Cardiac fibroblast (primary cell): ENCODE data around the gene OR12D2.
"Not testable (repeated sequence)": the region's sequence is repeated elsewhere in the genome, so short reads cannot be mapped to it uniquely, and the experiment has no call there.

Source experiments
- DNase-seq, 2 donors: peaks; one replicate each; pipeline versions ENCODE4 v3.0.0 to v3.0.0-alpha.2; 2010; ENCODE audit warnings: low read depth in 2 of 2
- H3K4me3 ChIP-seq, 2 donors: replicated peaks in 1 of 2; 1 replicate in 1 of 2; 2 replicates in 1 of 2; pipeline ENCODE4 v1.5.1; 2011; ENCODE audit warnings: low read depth in 2 of 2, low read length in 2 of 2, mild to moderate bottlenecking in 2 of 2, moderate library complexity in 1 of 2
- TF ChIP-seq, protein P1 (sequence below): IDR thresholded peaks from one replicate; pipeline ENCODE4 v1.5.1; 2011; ENCODE audit warnings: low read depth, mild to moderate bottlenecking, low read length, inconsistent platforms

Gene OR12D2, protein sequence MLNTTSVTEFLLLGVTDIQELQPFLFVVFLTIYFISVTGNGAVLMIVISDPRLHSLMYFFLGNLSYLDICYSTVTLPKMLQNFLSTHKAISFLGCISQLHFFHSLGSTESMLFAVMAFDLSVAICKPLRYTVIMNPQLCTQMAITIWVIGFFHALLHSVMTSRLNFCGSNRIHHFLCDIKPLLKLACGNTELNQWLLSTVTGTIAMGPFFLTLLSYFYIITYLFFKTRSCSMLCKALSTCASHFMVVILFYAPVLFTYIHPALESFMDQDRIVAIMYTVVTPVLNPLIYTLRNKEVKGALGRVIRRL

DNA sequence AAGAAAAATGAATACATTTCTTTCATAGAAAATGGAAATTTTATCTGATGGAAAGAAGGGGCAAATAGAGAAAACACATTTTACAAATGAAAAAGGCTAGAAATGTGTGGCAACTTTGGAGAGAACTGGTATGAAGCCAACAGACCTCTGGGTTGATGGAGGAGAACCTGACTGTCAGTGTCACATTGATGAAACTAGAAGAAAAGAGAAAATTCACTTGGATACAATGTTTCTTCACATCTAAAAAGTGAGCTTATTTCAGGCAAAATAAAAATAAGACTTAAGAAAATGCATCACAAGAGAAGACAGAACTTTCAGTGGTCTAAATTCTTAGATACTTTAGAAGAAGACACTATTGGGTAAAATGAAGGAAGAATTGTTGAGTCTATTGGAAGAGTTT, at the start of gene OR12D2:
TSS of gene OR12D2 (plus strand) at position 301 of the 400 bp plus-strand sequence. CDS start 1,069 bp downstream, outside the sequence.
- no peak within 1 kb of the TSS for H3K4me3 ChIP-seq
- DNase-seq, result no peak
- TF ChIP-seq, protein P1, sequence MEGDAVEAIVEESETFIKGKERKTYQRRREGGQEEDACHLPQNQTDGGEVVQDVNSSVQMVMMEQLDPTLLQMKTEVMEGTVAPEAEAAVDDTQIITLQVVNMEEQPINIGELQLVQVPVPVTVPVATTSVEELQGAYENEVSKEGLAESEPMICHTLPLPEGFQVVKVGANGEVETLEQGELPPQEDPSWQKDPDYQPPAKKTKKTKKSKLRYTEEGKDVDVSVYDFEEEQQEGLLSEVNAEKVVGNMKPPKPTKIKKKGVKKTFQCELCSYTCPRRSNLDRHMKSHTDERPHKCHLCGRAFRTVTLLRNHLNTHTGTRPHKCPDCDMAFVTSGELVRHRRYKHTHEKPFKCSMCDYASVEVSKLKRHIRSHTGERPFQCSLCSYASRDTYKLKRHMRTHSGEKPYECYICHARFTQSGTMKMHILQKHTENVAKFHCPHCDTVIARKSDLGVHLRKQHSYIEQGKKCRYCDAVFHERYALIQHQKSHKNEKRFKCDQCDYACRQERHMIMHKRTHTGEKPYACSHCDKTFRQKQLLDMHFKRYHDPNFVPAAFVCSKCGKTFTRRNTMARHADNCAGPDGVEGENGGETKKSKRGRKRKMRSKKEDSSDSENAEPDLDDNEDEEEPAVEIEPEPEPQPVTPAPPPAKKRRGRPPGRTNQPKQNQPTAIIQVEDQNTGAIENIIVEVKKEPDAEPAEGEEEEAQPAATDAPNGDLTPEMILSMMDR, result no peak

DNA sequence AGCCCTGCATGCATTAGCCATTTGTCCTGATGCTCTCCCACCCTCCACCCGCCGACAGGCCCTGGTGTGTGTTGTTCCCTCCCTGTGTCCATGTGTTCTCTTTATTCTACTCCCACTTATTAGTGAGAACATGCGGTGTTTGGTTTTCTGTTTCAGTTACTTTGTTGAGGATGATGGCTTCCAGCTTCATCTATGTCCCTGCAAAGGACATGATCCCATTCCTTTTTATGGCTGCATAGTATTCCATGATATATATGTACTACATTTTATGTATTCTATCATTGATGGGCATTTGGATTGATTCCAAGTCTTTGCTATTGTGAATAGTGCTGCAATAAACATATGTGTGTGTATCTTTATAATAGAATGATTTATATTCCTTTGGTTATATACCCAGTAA, 46.1 kb upstream of the OR12D2 start:
- H3K4me3 ChIP-seq, DNase-seq: not testable (repeated sequence)

DNA sequence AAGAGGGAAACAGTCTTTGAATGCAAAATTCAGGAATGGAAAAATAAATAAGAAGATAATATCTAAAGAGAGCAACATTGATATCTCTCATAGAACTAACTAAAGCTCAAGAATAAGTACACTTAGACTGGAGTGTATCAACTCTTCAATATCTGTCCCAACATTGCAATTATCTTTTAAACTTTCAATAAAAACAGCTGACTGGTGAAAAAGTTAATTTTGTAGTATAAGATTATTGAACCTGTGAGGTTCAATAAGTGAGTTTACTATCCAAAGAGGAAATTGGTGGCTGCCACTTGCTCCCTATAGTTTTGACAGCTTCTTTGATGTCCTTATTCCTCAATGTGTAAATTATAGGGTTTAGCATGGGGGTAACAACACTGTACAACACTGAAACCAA, 40.5 kb upstream of the OR12D2 start:
- no peak overlapping the region for H3K4me3 ChIP-seq
- TF ChIP-seq, protein P1, result no peak

DNA sequence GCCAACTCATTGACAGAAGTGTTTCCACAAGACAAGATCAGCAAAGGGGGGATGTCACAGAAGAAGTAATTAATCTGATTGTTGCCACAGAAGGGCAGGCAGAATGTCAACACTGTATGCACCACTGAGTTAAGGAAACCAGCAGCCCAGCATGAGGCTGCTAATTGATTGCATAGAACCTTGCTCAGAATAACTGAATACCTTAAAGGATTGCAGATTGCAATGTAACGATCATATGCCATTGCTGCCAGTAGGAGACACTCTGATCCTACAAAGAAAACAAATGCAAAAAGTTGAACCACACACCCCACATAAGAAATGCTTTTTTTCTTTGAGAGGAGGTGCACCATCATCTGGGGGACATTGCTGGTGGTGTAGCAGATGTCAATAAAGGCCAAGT, 39.8 kb upstream of the OR12D2 start:
- TF ChIP-seq, protein P1, result no peak
- no peak overlapping the region for H3K4me3 ChIP-seq
- no peak for DNase-seq

More for the DNA sequence above, 40.5 kb upstream of the OR12D2 start:
- DNase-seq, result no peak

DNA sequence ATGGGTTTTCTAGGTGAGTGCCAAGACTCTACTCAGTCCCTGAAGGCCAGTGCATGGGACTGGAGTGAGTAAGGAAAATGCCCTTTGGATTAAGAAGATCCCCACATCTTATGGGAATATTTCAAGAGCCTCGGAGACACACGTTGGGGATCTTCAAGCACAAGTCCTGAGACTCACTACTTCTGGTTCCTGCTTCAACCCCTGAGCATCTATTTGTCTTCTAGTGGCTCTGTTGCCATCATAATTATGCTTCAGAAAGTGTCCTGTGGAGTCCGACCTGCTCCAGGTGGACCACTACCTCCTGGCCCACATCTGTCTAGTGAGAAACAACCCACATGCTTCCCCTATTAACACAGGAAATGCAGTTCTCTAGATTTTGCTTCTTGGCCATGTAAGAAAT, 26.7 kb upstream of the OR12D2 start, which contains the start of gene OR5V1:
TSS of gene OR5V1 (minus strand) at position 101 of the 400 bp plus-strand sequence. CDS start 12,670 bp downstream, outside the sequence.
- no peak for DNase-seq
- no peak within 1 kb of the TSS for H3K4me3 ChIP-seq
- TF ChIP-seq, protein P1, result no peak

DNA sequence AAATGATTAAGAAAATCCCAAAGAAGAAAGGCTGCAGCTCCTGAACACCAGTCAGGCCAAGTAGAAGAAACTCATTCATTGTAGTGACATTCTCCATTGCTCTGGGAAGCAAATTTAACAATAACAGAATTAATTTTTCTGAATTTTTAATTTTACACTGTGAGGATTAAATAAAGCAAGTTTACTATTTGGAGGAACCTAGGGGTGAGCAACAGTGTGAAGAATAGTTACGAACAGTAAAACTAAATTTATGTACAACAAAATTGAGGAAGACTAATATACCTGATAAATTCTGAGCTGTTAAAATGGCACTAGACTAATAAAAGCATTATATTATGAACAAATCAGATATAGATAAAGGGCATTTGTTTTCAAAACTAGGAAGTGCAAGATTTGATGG, 20.2 kb upstream of the OR12D2 start, which contains the start of gene OR12D3:
TSS of gene OR12D3 (minus strand) at position 101 of the 400 bp plus-strand sequence. CDS start at position 97, 4 bp downstream.
- TF ChIP-seq, protein P1, result no peak
- no peak for DNase-seq
- no peak within 1 kb of the TSS for H3K4me3 ChIP-seq

DNA sequence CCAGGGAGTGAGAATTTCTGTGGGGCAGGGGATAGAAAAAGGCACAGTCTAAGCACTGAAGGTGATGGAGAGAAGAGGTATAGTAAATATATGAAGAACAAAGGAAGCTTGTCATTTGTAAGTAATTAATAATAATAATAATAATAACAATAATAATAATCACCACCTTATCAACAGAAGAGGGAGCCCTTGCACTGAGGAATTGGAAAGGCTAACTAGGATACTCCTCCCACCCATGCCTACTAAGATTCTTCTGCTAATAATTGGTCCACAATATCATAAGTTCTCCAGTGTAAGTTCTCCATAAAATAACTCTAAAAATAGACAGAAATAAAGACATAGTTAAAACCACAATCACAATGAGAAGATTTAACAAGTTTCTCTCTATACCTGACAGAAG, 19.4 kb upstream of the OR12D2 start:
- no peak overlapping the region for H3K4me3 ChIP-seq
- DNase-seq, result peak in 1 of 2 donors; percentile 35
- TF ChIP-seq, protein P1, result no peak
